ENCODE data around the gene SCAF8. TPM values are rescaled to one million over a fixed set of nuclear protein-coding genes. Genes with fewer than 3 reads are reported as not detected.

The SCAF8 gene
- total RNA-seq, 1 donor, result 40.5 TPM

DNA sequence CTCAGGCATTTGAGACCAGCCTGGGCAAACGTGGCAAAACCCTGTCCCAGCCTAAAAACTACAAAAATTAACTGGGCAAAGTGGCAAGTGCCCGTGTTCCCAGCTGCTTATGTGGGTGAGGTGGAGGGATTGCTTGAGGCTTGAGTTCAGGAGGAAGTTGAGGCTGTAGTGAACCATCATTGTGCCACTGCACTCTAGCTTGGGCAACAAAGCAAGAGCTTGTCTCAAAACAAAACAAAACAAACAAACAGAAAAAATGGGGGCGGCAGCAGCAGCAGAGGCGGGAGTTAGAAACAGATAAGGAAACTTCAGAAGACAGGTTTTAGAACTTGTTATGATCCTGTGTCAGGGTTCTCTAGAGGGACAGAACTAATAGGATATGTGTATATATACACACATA lies 49.0 kb downstream of the SCAF8 start:
- Histone ChIP-seq H3K36me3 (ENCODE audit: insufficient read depth, low read length) (peaks cover 3% of the 10 kb centered on the region), H4K20me1 (ENCODE audit: insufficient read depth, low read length) (peaks cover 24% of the 10 kb centered on the region), H3K79me2 (ENCODE audit: insufficient read depth, low read length) (peaks cover 95% of the 10 kb centered on the region), H3K27ac (ENCODE audit: low read depth, low read length) (no peak overlapping the region), H2AFZ (ENCODE audit: low read length) (no peak overlapping the region), H3K4me1 (ENCODE audit: insufficient read depth, low read length) (no peaks in the 10 kb centered on the region), H3K4me2 (ENCODE audit: insufficient read depth, low read length) (no peak overlapping the region), H3K4me3 (ENCODE audit: insufficient read depth, low read length) (no peak overlapping the region), H3K9me3 (ENCODE audit: low read depth, low read length) (no peaks in the 10 kb centered on the region), H3K27me3 (ENCODE audit: insufficient read depth, low read length) (no peaks in the 10 kb centered on the region)
- DNase-seq (ENCODE audit: insufficient read length, low spot score, missing footprints), result no peak
- TF ChIP-seq, protein P1, sequence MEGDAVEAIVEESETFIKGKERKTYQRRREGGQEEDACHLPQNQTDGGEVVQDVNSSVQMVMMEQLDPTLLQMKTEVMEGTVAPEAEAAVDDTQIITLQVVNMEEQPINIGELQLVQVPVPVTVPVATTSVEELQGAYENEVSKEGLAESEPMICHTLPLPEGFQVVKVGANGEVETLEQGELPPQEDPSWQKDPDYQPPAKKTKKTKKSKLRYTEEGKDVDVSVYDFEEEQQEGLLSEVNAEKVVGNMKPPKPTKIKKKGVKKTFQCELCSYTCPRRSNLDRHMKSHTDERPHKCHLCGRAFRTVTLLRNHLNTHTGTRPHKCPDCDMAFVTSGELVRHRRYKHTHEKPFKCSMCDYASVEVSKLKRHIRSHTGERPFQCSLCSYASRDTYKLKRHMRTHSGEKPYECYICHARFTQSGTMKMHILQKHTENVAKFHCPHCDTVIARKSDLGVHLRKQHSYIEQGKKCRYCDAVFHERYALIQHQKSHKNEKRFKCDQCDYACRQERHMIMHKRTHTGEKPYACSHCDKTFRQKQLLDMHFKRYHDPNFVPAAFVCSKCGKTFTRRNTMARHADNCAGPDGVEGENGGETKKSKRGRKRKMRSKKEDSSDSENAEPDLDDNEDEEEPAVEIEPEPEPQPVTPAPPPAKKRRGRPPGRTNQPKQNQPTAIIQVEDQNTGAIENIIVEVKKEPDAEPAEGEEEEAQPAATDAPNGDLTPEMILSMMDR (IDR thresholded peaks at IDR 0.05; ENCODE audit: extremely low read depth, low read depth, low read length), result no peak

GRCh38 chr6:154783229-154783628 lies 50.0 kb downstream of the SCAF8 start:
- DNase-seq (ENCODE audit: insufficient read length, low spot score, missing footprints), result no peak
- Histone ChIP-seq H3K4me1 (ENCODE audit: insufficient read depth, low read length) (no peaks in the 10 kb centered on the region), H2AFZ (ENCODE audit: low read length) (no peak overlapping the region), H3K79me2 (ENCODE audit: insufficient read depth, low read length) (peaks cover 96% of the 10 kb centered on the region), H3K36me3 (ENCODE audit: insufficient read depth, low read length) (peaks cover 9% of the 10 kb centered on the region), H3K4me2 (ENCODE audit: insufficient read depth, low read length) (no peak overlapping the region), H4K20me1 (ENCODE audit: insufficient read depth, low read length) (peaks cover 28% of the 10 kb centered on the region), H3K4me3 (ENCODE audit: insufficient read depth, low read length) (no peak overlapping the region), H3K27ac (ENCODE audit: low read depth, low read length) (no peak overlapping the region), H3K9me3 (ENCODE audit: low read depth, low read length) (no peaks in the 10 kb centered on the region), H3K27me3 (ENCODE audit: insufficient read depth, low read length) (no peaks in the 10 kb centered on the region)
- TF ChIP-seq, protein P1 (IDR thresholded peaks at IDR 0.05; ENCODE audit: extremely low read depth, low read depth, low read length), result no peak

GRCh38 chr6:154785075-154785474 lies 51.9 kb downstream of the SCAF8 start:
- H3K4me1 ChIP-seq (ENCODE audit: insufficient read depth, low read length), result no peaks in the 10 kb centered on the region
- H3K9me3 ChIP-seq (ENCODE audit: low read depth, low read length), result no peaks in the 10 kb centered on the region
- DNase-seq (ENCODE audit: insufficient read length, low spot score, missing footprints), result no peak
- no peak overlapping the region for H2AFZ ChIP-seq (ENCODE audit: low read length)
- H3K36me3 ChIP-seq (ENCODE audit: insufficient read depth, low read length), result peaks cover 19% of the 10 kb centered on the region
- H3K27ac ChIP-seq (ENCODE audit: low read depth, low read length), result no peak overlapping the region
- TF ChIP-seq, protein P1 (IDR thresholded peaks at IDR 0.05; ENCODE audit: extremely low read depth, low read depth, low read length), result no peak
- H4K20me1 ChIP-seq (ENCODE audit: insufficient read depth, low read length), result peaks cover 28% of the 10 kb centered on the region
- H3K27me3 ChIP-seq (ENCODE audit: insufficient read depth, low read length), result no peaks in the 10 kb centered on the region
- no peak overlapping the region for H3K4me3 ChIP-seq (ENCODE audit: insufficient read depth, low read length)
- H3K4me2 ChIP-seq (ENCODE audit: insufficient read depth, low read length), result no peak overlapping the region
- peaks cover 90% of the 10 kb centered on the region for H3K79me2 ChIP-seq (ENCODE audit: insufficient read depth, low read length)

DNA sequence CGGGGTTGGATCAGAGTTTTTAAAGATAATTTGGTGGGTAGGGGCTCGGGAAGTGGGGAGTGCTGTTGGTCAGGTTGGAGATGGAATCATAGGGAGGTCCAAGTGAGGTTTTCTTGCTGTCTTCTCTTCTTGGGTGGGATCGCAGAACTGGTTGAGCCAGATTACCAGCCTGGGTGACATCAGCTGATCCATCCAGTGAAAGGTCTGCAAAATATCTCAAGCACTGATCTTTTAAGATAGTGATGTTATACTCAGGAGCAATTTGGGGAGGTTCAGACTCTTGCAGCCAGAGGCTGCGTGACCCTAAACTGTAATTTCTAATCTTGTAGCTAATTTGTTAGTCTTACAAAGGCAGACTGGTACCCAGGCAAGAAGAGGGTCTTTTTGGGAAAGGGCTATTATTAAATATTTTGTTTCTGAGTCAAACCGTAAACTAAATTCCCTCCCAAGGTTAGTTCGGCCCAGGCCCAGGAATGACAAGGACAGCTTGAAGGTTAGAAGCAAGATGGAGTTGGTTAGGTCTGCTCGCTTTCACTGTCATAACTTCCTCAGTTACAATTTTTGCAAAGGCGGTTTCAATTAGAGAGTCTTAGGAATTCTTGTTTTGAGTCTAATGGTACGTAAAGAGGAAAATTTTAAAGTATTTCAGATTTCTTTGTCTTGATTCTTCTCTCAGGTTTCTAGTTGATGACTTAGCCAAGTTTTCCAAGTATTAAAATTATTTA lies 53.1 kb downstream of the SCAF8 start:
- peaks cover 19% of the 10 kb centered on the region for H3K36me3 ChIP-seq (ENCODE audit: insufficient read depth, low read length)
- H3K27ac ChIP-seq (ENCODE audit: low read depth, low read length), result no peak overlapping the region
- H3K27me3 ChIP-seq (ENCODE audit: insufficient read depth, low read length), result no peaks in the 10 kb centered on the region
- peaks cover 4% of the 10 kb centered on the region for H3K4me1 ChIP-seq (ENCODE audit: insufficient read depth, low read length)
- no peak overlapping the region for H3K4me3 ChIP-seq (ENCODE audit: insufficient read depth, low read length)
- TF ChIP-seq, protein P1 (IDR thresholded peaks at IDR 0.05; ENCODE audit: extremely low read depth, low read depth, low read length), result no peak
- no peaks in the 10 kb centered on the region for H3K9me3 ChIP-seq (ENCODE audit: low read depth, low read length)
- H3K79me2 ChIP-seq (ENCODE audit: insufficient read depth, low read length), result peaks cover 86% of the 10 kb centered on the region
- H3K4me2 ChIP-seq (ENCODE audit: insufficient read depth, low read length), result no peak overlapping the region
- no peak overlapping the region for H2AFZ ChIP-seq (ENCODE audit: low read length)
- peaks cover 34% of the 10 kb centered on the region for H4K20me1 ChIP-seq (ENCODE audit: insufficient read depth, low read length)
- DNase-seq (ENCODE audit: insufficient read length, low spot score, missing footprints), result no peak
